22Rv1 (cell line): ENCODE measurements around the gene WBP2.

Experiments
- CTCF ChIP-seq: fragments of 450-650 bp; IDR thresholded peaks from 2 replicates; pipeline ENCODE4 v1.5.1; 2017; ENCODE audit warnings: mild to moderate bottlenecking
- ZFX ChIP-seq: fragments of 450-650 bp; IDR thresholded peaks from 2 replicates; pipeline ENCODE4 v1.6.1; 2017; ENCODE audit warnings: antibody characterized with exemption, borderline replicate concordance

GRCh38 chr17:75828741-75829140 is 26.4 kb downstream of the WBP2 start:
- TF ChIP-seq CTCF (no peak), ZFX (no peak)
